ENCODE data around the gene ERC2.

DNA sequence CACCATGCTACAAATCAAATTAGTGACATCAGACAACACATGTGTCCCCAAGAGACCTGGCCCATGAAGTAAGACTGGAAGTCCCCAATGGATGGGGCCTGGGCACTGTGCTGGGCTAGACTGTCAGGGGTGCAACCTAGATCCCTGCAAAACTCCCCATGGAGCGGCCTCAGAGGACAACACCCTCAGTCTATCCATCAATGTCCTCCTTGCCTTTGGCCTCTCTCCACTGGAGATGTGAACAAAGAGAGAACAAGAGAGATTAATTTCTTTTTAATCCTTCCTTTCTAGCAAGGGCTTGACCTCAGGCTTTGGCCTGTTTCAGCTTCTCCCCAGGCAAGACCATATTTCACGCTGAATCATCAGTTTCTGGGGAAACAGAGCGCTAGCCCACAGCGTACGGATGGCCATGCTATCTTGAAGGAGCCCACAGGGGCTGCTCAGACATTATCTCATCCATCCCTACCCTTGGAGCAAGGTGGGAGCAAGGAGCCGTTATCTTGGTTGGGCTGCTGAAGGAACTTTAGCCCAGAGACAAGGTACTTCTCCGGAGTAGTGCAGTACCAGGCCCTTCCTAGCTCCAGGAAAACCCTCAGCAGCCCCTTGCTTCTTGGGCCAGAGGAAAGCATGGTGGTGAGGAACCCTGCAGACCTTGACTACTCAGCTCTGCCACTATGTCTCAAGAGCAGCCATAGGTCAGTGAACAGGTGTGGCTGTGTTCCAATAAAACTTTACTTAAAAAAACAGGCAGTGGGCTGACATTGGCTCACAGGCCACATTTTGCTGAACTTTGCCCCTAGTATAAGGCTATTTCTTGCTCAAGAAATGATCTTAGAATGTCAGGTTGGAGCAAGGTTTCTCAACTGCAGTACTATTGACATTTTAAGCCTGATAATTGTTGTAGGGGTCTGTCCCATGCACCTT lies 908.5 kb downstream of the ERC2 start:
- TF ChIP-seq POLR2A (IDR thresholded peaks at IDR 0.05) = no peak
- TF ChIP-seq EP300 (IDR thresholded peaks at IDR 0.05) = no peak
- TF ChIP-seq POLR2AphosphoS5 (IDR thresholded peaks at IDR 0.05) = no peak
